ENCODE data around the gene DSG3.

DNA sequence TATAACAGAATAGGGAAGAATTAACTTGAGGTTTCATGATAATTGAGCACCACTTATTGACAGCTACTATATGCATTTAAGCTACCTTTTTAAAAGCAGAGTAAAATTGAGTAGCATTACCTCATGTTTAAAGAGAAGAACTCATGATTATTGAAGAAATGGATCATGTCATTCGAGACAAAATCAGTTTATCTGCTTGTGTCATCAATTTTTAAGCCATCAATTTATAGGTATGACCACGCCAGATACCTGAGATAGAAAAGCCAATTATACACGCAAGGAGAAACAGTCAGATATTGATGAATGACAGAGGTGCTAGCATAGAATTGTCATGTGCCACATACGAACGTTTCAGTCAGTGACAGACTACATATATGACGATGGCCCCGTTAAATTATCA lies 78.8 kb downstream of the DSG3 start:
- TF ChIP-seq CTCF (IDR thresholded peaks at IDR 0.05) (no peak), POLR2A (IDR thresholded peaks at IDR 0.05) (no peak), POLR2AphosphoS5 (IDR thresholded peaks at IDR 0.05) (no peak)

Measured in upper lobe of left lung (tissue), 4 donors.